Neural cell (in vitro differentiated cells): Measurements from ENCODE around the gene LIPK. TPM values are rescaled to one million over a fixed set of nuclear protein-coding genes. Genes with fewer than 3 reads are reported as not detected.

Source experiments
- H2AFZ ChIP-seq: fragments of 200-600, 300-800 bp; sonication (generic), shearing (Covaris generic); 2 replicates; pipeline ENCODE4 v1.6.0; 2014; ENCODE audit warnings: low read depth, mild to moderate bottlenecking, antibody characterized with exemption, low read length, moderate library complexity
- H3F3A ChIP-seq: fragments of 200-600 bp; shearing (Covaris generic); 2 replicates; pipeline ENCODE4 v1.6.1; 2016; ENCODE audit warnings: mild to moderate bottlenecking, moderate library complexity, mixed read lengths, antibody characterized with exemption, low read length; ENCODE audit not compliant: insufficient read depth, poor library complexity, severe bottlenecking
- H3K27ac ChIP-seq: fragments of 200-600, 300-800 bp; sonication (generic), shearing (Covaris generic); 2 replicates; pipeline ENCODE4 v1.5.1; 2014; ENCODE audit warnings: mild to moderate bottlenecking, low read length, moderate library complexity
- H3K27me3 ChIP-seq: fragments of 300-800, 200-600 bp; sonication (generic), shearing (Covaris generic); 2 replicates; pipeline ENCODE4 v1.6.0; 2014; ENCODE audit warnings: mild to moderate bottlenecking, low read depth, low read length, moderate library complexity; ENCODE audit not compliant: insufficient read depth
- H3K36me3 ChIP-seq: fragments of 300-800, 200-600 bp; sonication (generic), shearing (Covaris generic); 2 replicates; pipeline ENCODE4 v1.5.1; 2014; ENCODE audit warnings: mild to moderate bottlenecking, antibody characterized with exemption, low read length, moderate library complexity; ENCODE audit not compliant: insufficient read depth
- H3K4me2 ChIP-seq: fragments of 300-800, 200-600 bp; sonication (generic), shearing (Covaris generic); 2 replicates; pipeline ENCODE4 v1.6.0; 2014; ENCODE audit warnings: mild to moderate bottlenecking, low read length
- H3K4me3 ChIP-seq: fragments of 300-800, 200-600 bp; sonication (generic), shearing (Covaris generic); 2 replicates; pipeline ENCODE4 v1.5.1; 2014; ENCODE audit warnings: mild to moderate bottlenecking, low read length, moderate library complexity
- H3K79me2 ChIP-seq: fragments of 200-600 bp; shearing (Covaris generic); replicated peaks from 2 replicates; pipeline ENCODE4 v1.6.0; 2014; ENCODE audit warnings: mild to moderate bottlenecking, low read length, moderate library complexity; ENCODE audit not compliant: insufficient read depth
- H3K9ac ChIP-seq: fragments of 300-800, 200-600 bp; sonication (generic), shearing (Covaris generic); 2 replicates; pipeline ENCODE4 v1.6.1; 2016; ENCODE audit warnings: mild to moderate bottlenecking, low read length, mixed read lengths
- H3K9me2 ChIP-seq: fragments of 200-600 bp; shearing (Covaris generic); 2 replicates; pipeline ENCODE4 v1.6.1; 2016; ENCODE audit warnings: mild to moderate bottlenecking, low read length, mixed read lengths; ENCODE audit not compliant: insufficient read depth
- H3K9me3 ChIP-seq: fragments of 200-600, 300-800 bp; sonication (generic), shearing (Covaris generic); 2 replicates; pipeline ENCODE4 v1.6.1; 2016; ENCODE audit warnings: mild to moderate bottlenecking, mixed run types, low read length, moderate library complexity, mixed read lengths
- H4K20me1 ChIP-seq: fragments of 200-600 bp; shearing (Covaris generic); 2 replicates; pipeline ENCODE4 v1.6.1; 2016; ENCODE audit warnings: mild to moderate bottlenecking, mixed run types; ENCODE audit not compliant: insufficient read depth
- EP300 ChIP-seq: fragments of 450-650 bp; conservative IDR thresholded peaks from 2 replicates; pipeline ENCODE4 v1.6.1; 2014; ENCODE audit warnings: antibody characterized with exemption, mild to moderate bottlenecking, moderate library complexity; ENCODE audit not compliant: poor library complexity, severe bottlenecking
- EZH2 ChIP-seq: fragments of 200-600, 300-800 bp; shearing (Covaris generic), sonication (generic); IDR thresholded peaks from 2 replicates; pipeline ENCODE4 v1.6.1; 2014; ENCODE audit warnings: antibody characterized with exemption, low read length, borderline replicate concordance, mild to moderate bottlenecking; ENCODE audit not compliant: insufficient read depth, poor library complexity, severe bottlenecking
- MXI1 ChIP-seq: fragments of 450-650 bp; conservative IDR thresholded peaks from 2 replicates; pipeline ENCODE4 v1.6.1; 2014; ENCODE audit warnings: antibody characterized with exemption, mild to moderate bottlenecking; ENCODE audit not compliant: poor library complexity, severe bottlenecking
- POLR2AphosphoS5 ChIP-seq: IDR thresholded peaks from 2 replicates; pipeline ENCODE4 v1.6.1; 2012
- RAD21 ChIP-seq: fragments of 450-650 bp; conservative IDR thresholded peaks from 2 replicates; pipeline ENCODE4 v1.6.1; 2014; ENCODE audit warnings: antibody characterized with exemption, mild to moderate bottlenecking, moderate library complexity
- REST ChIP-seq: IDR thresholded peaks from 2 replicates; pipeline ENCODE4 v1.6.1; 2012; ENCODE audit warnings: borderline replicate concordance
- SMC3 ChIP-seq: fragments of 450-650 bp; conservative IDR thresholded peaks from 2 replicates; pipeline ENCODE4 v1.6.1; 2014; ENCODE audit warnings: antibody characterized with exemption, mild to moderate bottlenecking, moderate library complexity; ENCODE audit not compliant: poor library complexity
- TAF1 ChIP-seq: IDR thresholded peaks from 2 replicates; pipeline ENCODE4 v1.6.1; 2012; ENCODE audit warnings: low read depth
- polyA plus RNA-seq: library from polyadenylated mRNA; depleted of rRNA; stranded (reverse); fragments of >200 nt; gene quantifications from 2 replicates; pipeline ENCODE4 v1.2.3, GENCODE V29; 2014
- TF ChIP-seq, protein P1 (sequence below): fragments of 450-650 bp; IDR thresholded peaks from 2 replicates; pipeline ENCODE4 v1.5.1; 2014; ENCODE audit warnings: antibody characterized with exemption, mild to moderate bottlenecking, moderate library complexity; ENCODE audit not compliant: poor library complexity, severe bottlenecking

Gene LIPK
- polyA plus RNA-seq, 1 donor from 2014 or later: not detected

GRCh38 chr10:88788924-88789323 lies 82.9 kb downstream of the LIPK start:
- TF ChIP-seq REST (no peak), MXI1 (no peak), SMC3 (no peak), EZH2 (no peak), EP300 (no peak)
- H3K9me2 ChIP-seq: no peaks in the 10 kb centered on the region
- H3K27ac ChIP-seq: no peak overlapping the region
- no peaks in the 10 kb centered on the region for H3K79me2 ChIP-seq
- H2AFZ ChIP-seq: no peak overlapping the region
- H3K9ac ChIP-seq: no peak overlapping the region
- H3K4me3 ChIP-seq: no peak overlapping the region
- no peaks in the 10 kb centered on the region for H4K20me1 ChIP-seq
- no peaks in the 10 kb centered on the region for H3F3A ChIP-seq
- no peaks in the 10 kb centered on the region for H3K36me3 ChIP-seq
- no peaks in the 10 kb centered on the region for H3K9me3 ChIP-seq
- no peaks in the 10 kb centered on the region for H3K27me3 ChIP-seq
- H3K4me2 ChIP-seq: no peak overlapping the region

- Histone ChIP-seq H3K27me3 (no peaks in the 10 kb centered on the region), H3K9me2 (no peaks in the 10 kb centered on the region), H3K9me3 (no peaks in the 10 kb centered on the region), H3K79me2 (no peaks in the 10 kb centered on the region), H2AFZ (no peak overlapping the region), H3K4me2 (no peak overlapping the region), H3K27ac (no peak overlapping the region), H4K20me1 (no peaks in the 10 kb centered on the region), H3K4me3 (no peak overlapping the region), H3F3A (no peaks in the 10 kb centered on the region), H3K9ac (no peak overlapping the region), H3K36me3 (no peaks in the 10 kb centered on the region)
- TF ChIP-seq EZH2: no peak
- TF ChIP-seq, protein P1, sequence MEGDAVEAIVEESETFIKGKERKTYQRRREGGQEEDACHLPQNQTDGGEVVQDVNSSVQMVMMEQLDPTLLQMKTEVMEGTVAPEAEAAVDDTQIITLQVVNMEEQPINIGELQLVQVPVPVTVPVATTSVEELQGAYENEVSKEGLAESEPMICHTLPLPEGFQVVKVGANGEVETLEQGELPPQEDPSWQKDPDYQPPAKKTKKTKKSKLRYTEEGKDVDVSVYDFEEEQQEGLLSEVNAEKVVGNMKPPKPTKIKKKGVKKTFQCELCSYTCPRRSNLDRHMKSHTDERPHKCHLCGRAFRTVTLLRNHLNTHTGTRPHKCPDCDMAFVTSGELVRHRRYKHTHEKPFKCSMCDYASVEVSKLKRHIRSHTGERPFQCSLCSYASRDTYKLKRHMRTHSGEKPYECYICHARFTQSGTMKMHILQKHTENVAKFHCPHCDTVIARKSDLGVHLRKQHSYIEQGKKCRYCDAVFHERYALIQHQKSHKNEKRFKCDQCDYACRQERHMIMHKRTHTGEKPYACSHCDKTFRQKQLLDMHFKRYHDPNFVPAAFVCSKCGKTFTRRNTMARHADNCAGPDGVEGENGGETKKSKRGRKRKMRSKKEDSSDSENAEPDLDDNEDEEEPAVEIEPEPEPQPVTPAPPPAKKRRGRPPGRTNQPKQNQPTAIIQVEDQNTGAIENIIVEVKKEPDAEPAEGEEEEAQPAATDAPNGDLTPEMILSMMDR: no peak
- TF ChIP-seq EP300: no peak
- no peak for TF ChIP-seq TAF1
- TF ChIP-seq MXI1: no peak
- no peak for TF ChIP-seq RAD21
- TF ChIP-seq POLR2AphosphoS5: no peak
- TF ChIP-seq REST: no peak
- TF ChIP-seq SMC3: no peak
Measured at GRCh38 chr10:88791924-88792323, 85.9 kb downstream of the LIPK start.
